GM20431 (cell line): Measurements from ENCODE around the gene INPP5A.
"Not testable (repeated sequence)": the region's sequence is repeated elsewhere in the genome, so short reads cannot be mapped to it uniquely, and the experiment has no call there.

ENCODE experiments used
- in situ Hi-C: fragments of 300-500 bp; cut with MseI, MboI; formaldehyde crosslinking; loops from one replicate; pipeline ENCODE4 v1.15.0; 2020; ENCODE audit warnings: low sequenced_read_pairs; ENCODE audit not compliant: unreplicated experiment

INPP5A gene

GRCh38 chr10:132546567-132547420 lies 9.2 kb downstream of the INPP5A start:
- in situ Hi-C loops = no loop called here

DNA sequence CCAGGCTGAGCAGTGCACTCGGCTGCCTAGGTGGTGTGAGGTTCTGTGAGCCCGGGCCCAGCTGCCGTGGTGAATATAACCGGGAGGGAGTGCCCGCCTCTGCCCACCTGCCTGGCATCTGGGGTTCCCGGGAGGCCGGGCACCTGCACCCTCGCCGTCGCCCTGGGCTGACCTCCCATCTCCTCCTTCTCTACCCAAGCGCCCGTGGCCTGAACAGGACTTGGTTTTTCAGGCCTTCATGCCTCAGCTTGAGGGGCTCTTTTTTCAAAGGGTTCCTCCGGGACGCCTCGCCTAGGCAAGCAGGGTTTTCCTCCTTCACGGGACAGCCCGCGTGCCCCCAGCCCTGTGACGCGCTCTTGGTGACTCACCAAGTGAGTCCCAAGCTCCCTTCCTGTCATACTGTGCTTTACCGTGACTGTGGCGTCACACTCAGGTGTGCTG lies 9.9 kb downstream of the INPP5A start:
- in situ Hi-C loops = no loop called here

DNA sequence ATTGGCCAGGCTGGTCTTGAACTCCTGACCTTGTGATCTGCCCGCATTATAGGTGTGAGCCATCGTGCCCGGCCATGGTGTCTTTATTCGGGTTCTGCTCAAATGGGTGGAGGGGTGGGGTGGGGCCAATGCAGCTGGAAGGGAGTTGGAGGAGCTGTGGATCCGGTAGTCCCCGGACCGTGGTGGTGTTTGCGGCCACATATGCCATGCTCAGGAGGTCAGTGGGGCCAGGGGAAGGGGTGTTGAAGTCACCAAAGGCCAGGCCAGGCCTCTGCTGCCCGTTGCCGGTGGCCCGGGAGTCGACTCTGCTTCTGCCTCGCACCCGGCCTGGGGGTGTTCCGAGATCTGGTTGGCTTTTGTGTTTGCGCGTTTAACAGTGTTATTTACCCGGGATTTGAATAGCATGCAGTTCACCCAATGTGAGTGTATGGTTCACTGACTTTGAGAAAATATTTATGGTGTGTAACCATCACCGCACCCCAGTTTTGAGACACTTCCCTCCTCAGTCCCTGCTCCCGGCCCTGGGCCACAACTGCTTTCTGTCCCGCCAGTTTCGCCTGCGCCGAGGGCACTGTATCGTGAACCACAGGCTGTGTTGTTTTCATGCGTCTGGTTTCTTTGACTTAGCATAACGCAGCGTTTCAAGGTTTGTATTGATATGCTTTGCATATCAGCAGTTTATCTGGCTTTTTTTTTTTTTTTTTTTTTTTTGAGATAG lies 10.7 kb downstream of the INPP5A start:
- in situ Hi-C loops = no loop called here

DNA sequence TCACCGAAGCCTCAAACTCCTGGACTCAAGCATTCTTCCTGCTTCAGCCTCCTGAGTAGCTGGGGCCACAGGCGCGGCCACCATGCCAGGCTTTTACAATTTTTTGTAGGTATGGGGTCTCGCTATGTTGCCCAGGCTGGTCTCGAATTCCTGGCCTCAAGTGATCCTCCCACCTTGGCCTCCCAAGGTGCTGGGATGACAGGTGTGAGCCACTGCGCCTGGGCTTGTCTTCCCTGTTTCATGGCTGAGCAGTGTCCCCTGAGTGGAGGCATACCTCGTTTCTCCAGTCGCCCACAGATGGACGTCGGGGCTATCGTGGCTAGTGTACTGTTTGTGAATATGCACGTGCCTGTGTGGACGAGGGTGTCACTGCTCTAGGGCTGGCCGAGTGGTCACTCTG lies 11.3 kb downstream of the INPP5A start:
- in situ Hi-C loops = no loop called here

- in situ Hi-C loops = no loop called here
Observed at GRCh38 chr10:132549371-132549770, 11.8 kb downstream of the INPP5A start.

GRCh38 chr10:132550366-132551092 lies 12.9 kb downstream of the INPP5A start:
- in situ Hi-C loops = no loop called here

GRCh38 chr10:132551093-132551807 lies 13.7 kb downstream of the INPP5A start:
- in situ Hi-C loops = no loop called here

GRCh38 chr10:132551808-132552130 lies 14.2 kb downstream of the INPP5A start:
- in situ Hi-C loops = no loop called here

GRCh38 chr10:132552635-132553034 lies 15.0 kb downstream of the INPP5A start:
- in situ Hi-C loops = not testable (repeated sequence)

DNA sequence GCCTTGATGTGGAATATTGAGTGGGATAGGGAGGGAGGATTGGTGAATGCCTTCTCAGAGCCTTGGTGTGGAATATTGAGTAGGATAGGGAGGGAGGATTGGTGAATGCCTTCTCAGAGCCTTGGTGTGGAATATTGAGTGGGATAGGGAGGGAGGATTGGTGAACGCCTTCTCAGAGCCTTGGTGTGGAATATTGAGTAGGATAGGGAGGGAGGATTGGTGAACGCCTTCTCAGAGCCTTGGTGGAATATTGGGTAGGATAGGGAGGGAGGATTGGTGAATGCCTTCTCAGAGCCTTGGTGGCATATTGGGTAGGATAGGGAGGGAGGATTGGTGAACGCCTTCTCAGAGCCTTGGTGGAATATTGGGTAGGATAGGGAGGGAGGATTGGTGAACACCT lies 16.0 kb downstream of the INPP5A start:
- in situ Hi-C loops = not testable (repeated sequence)

DNA sequence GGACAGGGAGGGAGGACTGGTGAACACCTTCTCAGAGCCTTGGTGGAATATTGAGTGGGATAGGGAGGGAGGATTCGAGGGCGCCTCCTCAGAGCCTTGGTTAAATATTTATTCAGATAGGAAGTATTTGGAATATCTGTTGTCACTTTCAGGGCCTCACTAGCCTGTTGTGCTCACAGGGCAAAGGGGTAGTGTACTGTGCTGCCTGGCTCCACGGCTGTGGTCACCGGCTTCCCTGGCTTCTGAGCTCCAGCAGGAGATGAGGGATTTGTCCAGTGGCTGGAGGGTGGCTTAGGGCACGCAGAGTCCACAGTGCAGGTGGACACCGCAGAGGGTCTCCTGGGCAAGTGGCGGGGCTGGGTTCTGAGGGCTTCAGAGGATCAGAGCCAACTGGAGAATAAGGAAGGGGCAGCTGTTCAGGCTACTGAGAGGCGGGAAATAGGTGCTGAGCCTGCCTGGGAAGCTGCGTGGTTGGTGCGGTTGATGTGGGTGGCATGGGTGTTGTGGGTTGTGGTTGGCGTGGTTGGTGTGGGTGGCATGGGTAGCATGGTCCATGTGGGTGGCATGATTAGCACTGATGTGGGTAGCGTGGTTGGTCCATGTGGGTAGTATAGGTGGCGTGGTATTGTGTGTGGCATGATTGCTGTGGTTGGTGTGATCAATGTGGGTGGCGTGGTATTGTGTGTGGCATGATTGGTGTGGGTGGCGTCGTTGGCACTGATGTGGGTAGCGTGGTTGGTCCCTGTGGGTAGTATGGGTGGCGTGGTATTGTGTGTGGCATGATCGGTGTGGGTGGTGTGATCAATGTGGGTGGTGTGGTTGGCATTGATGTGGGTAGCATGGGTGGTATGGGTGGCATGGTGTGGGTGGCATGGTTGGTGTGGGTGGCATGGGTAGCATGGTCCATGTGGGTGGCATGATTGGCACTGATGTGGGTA lies 16.7 kb downstream of the INPP5A start:
- in situ Hi-C loops = no loop called here

DNA sequence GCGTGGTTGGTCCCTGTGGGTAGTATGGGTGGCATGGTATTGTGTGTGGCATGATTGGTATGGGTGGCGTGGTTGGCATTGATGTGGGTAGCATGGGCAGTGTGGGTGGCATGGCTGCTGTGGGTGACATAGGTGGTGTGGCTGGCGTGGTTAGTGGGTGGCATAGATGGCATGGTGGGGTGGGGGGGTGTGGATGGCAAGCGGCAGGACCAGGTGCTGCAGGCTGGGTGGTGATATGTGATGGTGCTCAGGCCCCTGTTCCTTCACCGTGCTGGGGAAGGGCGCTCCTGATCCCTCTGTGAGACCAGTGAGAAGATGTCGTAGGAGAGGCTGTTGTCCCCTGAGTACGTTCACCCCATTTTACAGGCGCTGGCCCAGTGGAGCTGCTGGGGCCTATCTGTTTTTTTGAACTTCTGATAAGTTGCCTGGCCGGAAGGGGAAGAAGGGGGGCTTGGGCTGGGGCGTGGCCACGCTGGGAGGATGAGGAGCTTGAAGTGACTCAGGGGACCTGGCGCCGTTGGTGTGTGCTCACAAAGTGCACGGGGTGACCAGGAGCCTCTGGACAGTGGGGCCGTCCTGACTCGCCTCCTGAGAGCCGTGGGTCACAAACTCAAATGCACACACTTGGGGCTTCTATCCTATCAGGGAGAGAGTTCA lies 17.5 kb downstream of the INPP5A start:
- in situ Hi-C loops = no loop called here

DNA sequence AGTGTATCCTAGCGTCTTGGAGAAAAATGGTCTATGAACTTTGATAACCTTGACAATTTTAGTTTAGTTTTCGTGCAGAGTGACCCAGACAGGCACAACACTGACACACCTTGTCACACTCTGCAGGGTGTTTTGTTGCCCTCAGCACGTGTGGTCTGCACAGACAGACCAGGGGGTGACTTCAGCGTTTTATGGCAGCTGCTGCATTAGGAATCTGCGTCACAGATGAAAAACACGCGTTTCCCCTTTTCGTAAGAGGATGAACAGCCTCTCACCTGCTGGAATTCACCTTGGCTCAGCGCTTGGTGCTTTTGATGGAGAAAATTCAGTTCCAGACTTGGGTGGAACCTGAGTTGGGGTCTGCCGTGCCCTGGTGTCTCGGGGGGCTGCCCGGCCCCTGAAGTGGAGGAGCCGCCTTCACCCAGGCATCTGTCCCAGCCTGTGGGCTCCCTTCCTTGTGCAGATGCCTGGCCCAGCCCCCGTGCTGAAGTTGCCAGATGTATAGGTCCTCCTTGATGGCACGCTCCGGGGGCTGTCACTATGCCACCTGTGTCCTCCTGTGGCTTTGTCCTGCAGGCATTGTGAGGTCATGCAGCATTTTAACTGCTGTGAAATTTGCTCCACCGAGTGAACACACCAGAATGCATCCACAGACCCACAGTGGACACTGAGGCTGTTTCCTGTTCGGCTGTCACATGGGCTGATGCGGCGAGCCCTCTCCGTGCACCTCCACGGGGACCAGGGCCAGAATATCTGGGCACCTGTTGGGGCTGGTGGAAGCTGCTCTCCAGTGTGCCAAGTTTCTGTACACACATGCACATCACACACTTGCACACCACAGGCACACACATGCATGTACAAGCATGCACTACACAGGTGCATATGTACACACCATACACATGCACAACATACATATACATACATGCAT lies 18.3 kb downstream of the INPP5A start:
- in situ Hi-C loops = no loop called here

- in situ Hi-C loops = no loop called here
Observed at GRCh38 chr10:132556994-132557441, 19.4 kb downstream of the INPP5A start.

- in situ Hi-C loops = no loop called here
Observed at GRCh38 chr10:132557696-132558515, 20.3 kb downstream of the INPP5A start.

DNA sequence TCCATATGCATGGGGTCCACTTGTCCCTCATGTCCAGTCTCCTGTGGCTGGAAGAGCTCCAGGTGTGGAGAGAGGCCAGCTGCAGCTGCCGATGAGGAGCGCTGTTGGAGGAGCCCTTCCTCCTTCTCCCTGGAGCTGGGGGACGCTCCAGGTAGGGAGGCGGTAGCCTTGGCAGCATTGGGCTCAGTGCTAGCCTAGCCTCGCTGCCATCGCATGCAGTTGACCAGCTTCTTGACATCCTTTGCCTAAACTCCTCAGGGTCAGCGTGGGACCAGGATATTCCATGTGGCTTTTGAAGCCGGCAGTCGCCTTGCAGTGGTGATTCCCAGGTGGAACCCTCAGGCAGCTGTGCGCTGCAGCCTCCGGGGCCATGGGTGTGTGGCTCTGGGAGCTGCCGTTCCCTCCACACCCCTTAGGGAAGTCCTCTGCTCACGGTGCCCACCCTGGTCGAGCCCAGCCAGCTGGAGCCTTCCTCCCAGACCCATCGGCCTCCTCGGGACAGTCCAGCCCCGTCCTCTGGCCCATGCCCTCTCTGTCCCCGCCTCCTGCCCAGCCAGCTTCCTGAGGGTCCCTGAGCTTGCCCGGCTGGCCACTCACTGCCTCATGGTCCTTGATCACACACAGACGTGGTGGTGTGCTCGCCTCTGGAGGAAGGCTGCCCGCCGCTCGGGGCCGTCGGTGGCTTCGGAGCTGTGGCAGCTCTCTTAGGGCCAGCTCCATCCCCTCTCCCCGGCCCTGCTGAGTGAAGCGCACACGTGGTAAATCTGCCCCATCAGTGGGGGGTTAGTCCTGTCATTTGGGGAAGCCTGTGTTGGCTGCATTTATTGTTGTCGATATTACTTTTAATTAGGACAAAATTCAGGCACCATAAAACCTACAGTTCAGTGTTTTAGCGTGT lies 21.2 kb downstream of the INPP5A start:
- in situ Hi-C loops = no loop called here
